ENCODE results near the gene SEPTIN3. TPM values are rescaled to one million over a fixed set of nuclear protein-coding genes. Genes with fewer than 3 reads are reported as not detected.
A peak's percentile ranks its signal among the peaks of the same experiment; 100 is the strongest.

SEPTIN3 gene
- total and polyA plus RNA-seq, 7 experiments from 2014 or later = 0.08 to 4.2 (median 0.16) TPM; not detected in 2

GRCh38 chr22:41933411-41934177 lies 35.6 kb upstream of the SEPTIN3 start:
- Mint-ChIP-seq H3K9me3 (no peaks in the 10 kb centered on the region), H3K27me3 (no peaks in the 10 kb centered on the region), H3K27ac (peak overlapping the region in 1 of 9 donors; percentile 60), H3K36me3 (peaks cover 0 to 1% (median 0%) of the 10 kb centered on the region in 5 donors), H3K4me1 (peaks cover 0 to 7% (median 3%) of the 10 kb centered on the region in 7 donors), H3K4me3 (no peak overlapping the region)
- DNase-seq (peak in 1 of 9 donors; percentile 20), ATAC-seq (peak; percentile 17)
- H3K27me3 ChIP-seq (ENCODE audit: control insufficient read depth in 2 of 2, insufficient read depth in 2 of 2, low read length in 2 of 2) = no peaks in the 10 kb centered on the region
- no peak overlapping the region for H3K4me3 ChIP-seq (ENCODE audit: low read length)
- H3K4me1 ChIP-seq (ENCODE audit: control insufficient read depth in 2 of 2, insufficient read depth in 2 of 2, low read length in 2 of 2) = peaks cover 0 to 2% of the 10 kb centered on the region in 2 donors
- H3K9me3 ChIP-seq (ENCODE audit: control insufficient read depth in 2 of 3, low read length in 3 of 3) = no peaks in the 10 kb centered on the region
- H3K36me3 ChIP-seq (ENCODE audit: control insufficient read depth in 2 of 3, insufficient read depth in 3 of 3, low read length in 3 of 3) = no peaks in the 10 kb centered on the region
- CTCF ChIA-PET = interaction anchor here (0.6 kb wide), 2 partner anchors 43 to 66 kb away, joined by 3 to 4 read pairs; no protein-coding TSS in a partner anchor
- H3K27ac ChIP-seq (ENCODE audit: low read depth, low read length) = no peak overlapping the region
- POLR2A ChIA-PET = no interaction called here
- intact Hi-C loops (cut with micrococcal nuclease) = no loop called here

GRCh38 chr22:41934284-41935014 lies 34.8 kb upstream of the SEPTIN3 start:
- POLR2A ChIA-PET = no interaction called here
- H3K27ac Mint-ChIP-seq = peak overlapping the region in 3 of 9 donors; percentile 25 to 62 (median 60)
- Histone ChIP-seq H3K27me3 (ENCODE audit: control insufficient read depth in 2 of 2, insufficient read depth in 2 of 2, low read length in 2 of 2) (no peaks in the 10 kb centered on the region), H3K27ac (ENCODE audit: low read depth, low read length) (no peak overlapping the region), H3K4me3 (ENCODE audit: low read length) (no peak overlapping the region), H3K4me1 (ENCODE audit: control insufficient read depth in 2 of 2, insufficient read depth in 2 of 2, low read length in 2 of 2) (peaks cover 8 to 11% of the 10 kb centered on the region in 2 donors), H3K36me3 (ENCODE audit: control insufficient read depth in 2 of 3, insufficient read depth in 3 of 3, low read length in 3 of 3) (no peaks in the 10 kb centered on the region), H3K9me3 (ENCODE audit: control insufficient read depth in 2 of 3, low read length in 3 of 3) (no peaks in the 10 kb centered on the region)
- intact Hi-C loops (cut with micrococcal nuclease) = no loop called here
- CTCF ChIA-PET = interaction anchor here (0.6 kb wide), 1 partner anchor 67 kb away, joined by 3 read pairs; no protein-coding TSS in a partner anchor
- H3K27me3 Mint-ChIP-seq = no peaks in the 10 kb centered on the region
- peaks cover 0 to 4% (median 0%) of the 10 kb centered on the region in 5 donors for H3K36me3 Mint-ChIP-seq
- H3K9me3 Mint-ChIP-seq = peaks cover 0 to 3% (median 0%) of the 10 kb centered on the region in 11 donors
- peaks cover 3 to 12% (median 9%) of the 10 kb centered on the region in 7 donors for H3K4me1 Mint-ChIP-seq
- no peak overlapping the region for H3K4me3 Mint-ChIP-seq
- DNase-seq (no peak), ATAC-seq (no peak)

GRCh38 chr22:41935015-41935351 lies 34.3 kb upstream of the SEPTIN3 start:
- DNase-seq (no peak), ATAC-seq (no peak)
- Mint-ChIP-seq H3K27me3 (peaks cover 0 to 2% (median 0%) of the 10 kb centered on the region in 5 donors), H3K27ac (peak overlapping the region in 1 of 9 donors; percentile 25), H3K4me3 (no peak overlapping the region), H3K4me1 (peaks cover 9 to 17% (median 14%) of the 10 kb centered on the region in 7 donors), H3K9me3 (peaks cover 0 to 7% (median 0%) of the 10 kb centered on the region in 11 donors), H3K36me3 (peaks cover 0 to 7% (median 0%) of the 10 kb centered on the region in 5 donors)
- Histone ChIP-seq H3K36me3 (ENCODE audit: control insufficient read depth in 2 of 3, insufficient read depth in 3 of 3, low read length in 3 of 3) (no peaks in the 10 kb centered on the region), H3K4me3 (ENCODE audit: low read length) (no peak overlapping the region), H3K9me3 (ENCODE audit: control insufficient read depth in 2 of 3, low read length in 3 of 3) (no peaks in the 10 kb centered on the region), H3K27ac (ENCODE audit: low read depth, low read length) (no peak overlapping the region), H3K4me1 (ENCODE audit: control insufficient read depth in 2 of 2, insufficient read depth in 2 of 2, low read length in 2 of 2) (peaks cover 9 to 16% of the 10 kb centered on the region in 2 donors), H3K27me3 (ENCODE audit: control insufficient read depth in 2 of 2, insufficient read depth in 2 of 2, low read length in 2 of 2) (no peaks in the 10 kb centered on the region)
- intact Hi-C loops (cut with micrococcal nuclease) = no loop called here
- ChIA-PET CTCF (interaction anchor here (0.6 kb wide), 1 partner anchor 238 kb away, joined by 3 read pairs; no protein-coding TSS in a partner anchor), POLR2A (no interaction called here)

GRCh38 chr22:41935509-41935908 lies 33.7 kb upstream of the SEPTIN3 start:
- Histone ChIP-seq H3K9me3 (ENCODE audit: control insufficient read depth in 2 of 3, low read length in 3 of 3) (no peaks in the 10 kb centered on the region), H3K4me3 (ENCODE audit: low read length) (no peak overlapping the region), H3K4me1 (ENCODE audit: control insufficient read depth in 2 of 2, insufficient read depth in 2 of 2, low read length in 2 of 2) (peaks cover 13 to 20% of the 10 kb centered on the region in 2 donors), H3K36me3 (ENCODE audit: control insufficient read depth in 2 of 3, insufficient read depth in 3 of 3, low read length in 3 of 3) (no peaks in the 10 kb centered on the region), H3K27me3 (ENCODE audit: control insufficient read depth in 2 of 2, insufficient read depth in 2 of 2, low read length in 2 of 2) (no peaks in the 10 kb centered on the region), H3K27ac (ENCODE audit: low read depth, low read length) (no peak overlapping the region)
- no peak overlapping the region for H3K4me3 Mint-ChIP-seq
- H3K27ac Mint-ChIP-seq = no peak overlapping the region
- ChIA-PET POLR2A (no interaction called here), CTCF (interaction anchor here (0.6 kb wide), 1 partner anchor 238 kb away, joined by 3 read pairs; no protein-coding TSS in a partner anchor)
- H3K36me3 Mint-ChIP-seq = peaks cover 0 to 9% (median 0%) of the 10 kb centered on the region in 5 donors
- no peak for ATAC-seq
- H3K4me1 Mint-ChIP-seq = peaks cover 14 to 23% (median 19%) of the 10 kb centered on the region in 7 donors
- intact Hi-C loops (cut with micrococcal nuclease) = no loop called here
- H3K9me3 Mint-ChIP-seq = peaks cover 0 to 9% (median 0%) of the 10 kb centered on the region in 11 donors
- no peak for DNase-seq
- H3K27me3 Mint-ChIP-seq = peaks cover 0 to 2% (median 0%) of the 10 kb centered on the region in 5 donors

GRCh38 chr22:41936894-41937169 lies 32.4 kb upstream of the SEPTIN3 start:
- intact Hi-C loops (cut with micrococcal nuclease) = no loop called here
- Histone ChIP-seq H3K4me1 (ENCODE audit: control insufficient read depth in 2 of 2, insufficient read depth in 2 of 2, low read length in 2 of 2) (peaks cover 20 to 28% of the 10 kb centered on the region in 2 donors), H3K27me3 (ENCODE audit: control insufficient read depth in 2 of 2, insufficient read depth in 2 of 2, low read length in 2 of 2) (no peaks in the 10 kb centered on the region), H3K36me3 (ENCODE audit: control insufficient read depth in 2 of 3, insufficient read depth in 3 of 3, low read length in 3 of 3) (no peaks in the 10 kb centered on the region), H3K4me3 (ENCODE audit: low read length) (no peak overlapping the region), H3K27ac (ENCODE audit: low read depth, low read length) (no peak overlapping the region), H3K9me3 (ENCODE audit: control insufficient read depth in 2 of 3, low read length in 3 of 3) (no peaks in the 10 kb centered on the region)
- ChIA-PET POLR2A (interaction anchor here (1.1 to 1.6 kb wide), 2 partner anchors 8 to 17 kb away, joined by 3 to 4 read pairs; no protein-coding TSS in a partner anchor), CTCF (interaction anchor here (1.3 kb wide), 1 partner anchor 11 kb away, joined by 4 read pairs; no protein-coding TSS in a partner anchor)
- peaks cover 0 to 2% (median 0%) of the 10 kb centered on the region in 5 donors for H3K27me3 Mint-ChIP-seq
- H3K4me1 Mint-ChIP-seq = peaks cover 20 to 34% (median 31%) of the 10 kb centered on the region in 7 donors
- H3K9me3 Mint-ChIP-seq = peaks cover 0 to 9% (median 0%) of the 10 kb centered on the region in 11 donors
- peaks cover 0 to 13% (median 0%) of the 10 kb centered on the region in 5 donors for H3K36me3 Mint-ChIP-seq
- H3K4me3 Mint-ChIP-seq = no peak overlapping the region
- no peak for DNase-seq
- peak overlapping the region in 3 of 9 donors; percentile 20 to 76 (median 33) for H3K27ac Mint-ChIP-seq
- no peak for ATAC-seq

Measured in naive thymus-derived CD4-positive, alpha-beta T cell (primary cell).